GM18873 (cell line): Measurements from ENCODE around the gene GPR180.

ENCODE experiments used
- ATAC-seq: cut with Tn5 transposase; IDR thresholded peaks from one replicate; pipeline ENCODE4 v1.9.1; 2021; ENCODE audit warnings: mild to moderate bottlenecking, moderate library complexity, moderate number of reproducible peaks; ENCODE audit not compliant: unreplicated experiment, low FRiP score

GPR180 gene

GRCh38 chr13:94683409-94683808 is 81.8 kb downstream of the GPR180 start:
- no peak for ATAC-seq
